GM18519 (cell line): ENCODE data around the gene FUBP3.

Experiments used
- ATAC-seq: cut with Tn5 transposase; IDR thresholded peaks from one replicate; pipeline ENCODE4 v1.9.1; 2021; ENCODE audit warnings: mild to moderate bottlenecking, moderate library complexity; ENCODE audit not compliant: unreplicated experiment, low FRiP score

FUBP3 gene

GRCh38 chr9:130606887-130607600, 27.7 kb downstream of the FUBP3 start:
- ATAC-seq = no peak

GRCh38 chr9:130607640-130608420, 28.5 kb downstream of the FUBP3 start:
- no peak for ATAC-seq

GRCh38 chr9:130608554-130609134, 29.3 kb downstream of the FUBP3 start:
- no peak for ATAC-seq

GRCh38 chr9:130609163-130609562, 29.8 kb downstream of the FUBP3 start:
- no peak for ATAC-seq

- ATAC-seq = no peak
These were observed 31.7 kb downstream of the FUBP3 start for GRCh38 chr9:130610862-130611707.

- no peak for ATAC-seq
These were observed 37.1 kb downstream of the FUBP3 start for GRCh38 chr9:130616451-130616850.

GRCh38 chr9:130623466-130623865, 44.1 kb downstream of the FUBP3 start:
- no peak for ATAC-seq

- no peak for ATAC-seq
These were observed 44.8 kb downstream of the FUBP3 start for GRCh38 chr9:130624154-130624553.

GRCh38 chr9:130626249-130626996, 47.0 kb downstream of the FUBP3 start:
- no peak for ATAC-seq

GRCh38 chr9:130627051-130627450, 47.7 kb downstream of the FUBP3 start:
- no peak for ATAC-seq

GRCh38 chr9:130627896-130628792, 48.8 kb downstream of the FUBP3 start:
- ATAC-seq = no peak

- ATAC-seq = no peak
These were observed 50.2 kb downstream of the FUBP3 start for GRCh38 chr9:130629443-130630070.

- ATAC-seq = no peak
These were observed 50.7 kb downstream of the FUBP3 start for GRCh38 chr9:130630071-130630450.

GRCh38 chr9:130630506-130631330, 51.3 kb downstream of the FUBP3 start:
- ATAC-seq = no peak

GRCh38 chr9:130631331-130632080, 52.1 kb downstream of the FUBP3 start:
- no peak for ATAC-seq

GRCh38 chr9:130632081-130632710, 52.8 kb downstream of the FUBP3 start:
- ATAC-seq = no peak

- ATAC-seq = no peak
These were observed 53.5 kb downstream of the FUBP3 start for GRCh38 chr9:130632841-130633240.
